NCI-H187 treated with DMSO at 0.1 percent for 48 hours (cell line): ENCODE measurements around the gene SH2D4B.

ENCODE experiments used
- DNase-seq: peaks from one replicate; lab custom pipeline; 2025; lab: John Stamatoyannopoulos, UW

The SH2D4B gene

GRCh38 chr10:80544316-80544953 lies 6.7 kb downstream of the SH2D4B start:
- DNase-seq, result no peak

GRCh38 chr10:80545258-80545881 lies 7.7 kb downstream of the SH2D4B start:
- DNase-seq, result no peak

- no peak for DNase-seq
Observed at GRCh38 chr10:80552151-80552646, 14.5 kb downstream of the SH2D4B start.

- no peak for DNase-seq
Observed at GRCh38 chr10:80553436-80553835, 15.7 kb downstream of the SH2D4B start.

GRCh38 chr10:80554050-80554449 lies 16.3 kb downstream of the SH2D4B start:
- DNase-seq, result no peak

- no peak for DNase-seq
Observed at GRCh38 chr10:80555415-80555814, 17.7 kb downstream of the SH2D4B start.

GRCh38 chr10:80561950-80562349 lies 24.2 kb downstream of the SH2D4B start:
- DNase-seq, result no peak

- no peak for DNase-seq
Observed at GRCh38 chr10:80567292-80567691, 29.6 kb downstream of the SH2D4B start.

GRCh38 chr10:80569131-80569895 lies 31.6 kb downstream of the SH2D4B start:
- no peak for DNase-seq

- no peak for DNase-seq
Observed at GRCh38 chr10:80571352-80571751, 33.6 kb downstream of the SH2D4B start.

- no peak for DNase-seq
Observed at GRCh38 chr10:80579181-80579763, 41.6 kb downstream of the SH2D4B start.

GRCh38 chr10:80579849-80580637 lies 42.3 kb downstream of the SH2D4B start:
- no peak for DNase-seq

GRCh38 chr10:80580638-80581468 lies 43.2 kb downstream of the SH2D4B start:
- DNase-seq, result peak; percentile 32

- no peak for DNase-seq
Observed at GRCh38 chr10:80581469-80581835, 43.8 kb downstream of the SH2D4B start.

- no peak for DNase-seq
Observed at GRCh38 chr10:80582286-80582960, 44.7 kb downstream of the SH2D4B start.

- no peak for DNase-seq
Observed at GRCh38 chr10:80583685-80584084, 46.0 kb downstream of the SH2D4B start.

GRCh38 chr10:80585812-80586211 lies 48.1 kb downstream of the SH2D4B start:
- no peak for DNase-seq

GRCh38 chr10:80588546-80588945 lies 50.8 kb downstream of the SH2D4B start:
- no peak for DNase-seq

GRCh38 chr10:80589726-80590373 lies 52.1 kb downstream of the SH2D4B start:
- DNase-seq, result no peak

- no peak for DNase-seq
Observed at GRCh38 chr10:80590585-80591125, 53.0 kb downstream of the SH2D4B start.
